HTR-8/SVneo (cell line): ENCODE data around the gene PSME1.

ENCODE experiments used
- DNase-seq: peaks from one replicate; pipeline ENCODE4 v3.0.0; 2011; ENCODE audit warnings: low spot score, mixed read lengths; ENCODE audit not compliant: insufficient read length
- FAIRE-seq: peaks from 2 replicates; lab custom pipeline; 2011; peaks lifted over from hg19 to GRCh38; lab: Jason Lieb, UNC

PSME1 gene

DNA sequence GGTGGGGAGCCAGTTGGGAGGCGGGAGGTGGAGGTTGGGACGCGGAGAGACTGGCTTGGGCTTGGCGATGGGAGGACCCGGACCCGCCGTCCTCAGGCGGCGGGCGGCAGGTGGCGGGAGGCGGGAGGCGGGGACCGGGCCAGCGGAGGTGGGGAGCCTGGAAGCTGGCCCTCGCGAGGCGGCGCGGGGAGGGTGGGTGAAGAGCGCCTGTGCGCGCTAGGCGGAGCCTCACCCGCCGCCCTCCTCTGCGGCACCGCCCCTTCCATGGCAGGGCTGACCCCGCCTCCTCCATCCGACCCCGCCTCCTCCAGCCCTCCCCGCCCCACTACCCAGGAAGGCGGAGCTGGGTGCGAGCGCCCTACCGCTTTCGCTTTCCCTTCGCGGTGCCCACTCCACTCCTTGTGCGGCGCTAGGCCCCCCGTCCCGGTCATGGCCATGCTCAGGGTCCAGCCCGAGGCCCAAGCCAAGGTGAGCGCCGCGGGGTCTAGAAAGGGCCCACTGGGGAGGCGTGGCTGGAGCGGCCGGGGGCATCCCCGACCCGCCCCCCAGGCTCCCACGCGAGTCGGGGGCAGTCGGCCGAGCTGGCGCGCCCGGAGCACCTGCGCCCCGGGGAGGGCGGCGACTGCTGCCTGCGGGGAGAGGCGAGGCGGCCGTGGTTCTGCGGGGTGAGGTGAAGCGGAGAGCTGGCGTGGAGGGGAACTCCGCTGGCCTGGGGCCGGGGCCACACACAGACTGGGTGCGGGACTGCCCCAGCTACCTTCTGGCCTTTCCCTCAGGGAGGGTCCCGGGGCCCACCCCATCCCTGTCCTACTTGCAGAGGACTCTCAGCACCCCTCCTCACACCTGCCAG, at the start of gene PSME1:
PSME1 (plus strand) TSS at position 361 of the 850 bp plus-strand sequence; CDS start at position 430, 69 bp downstream.
- DNase-seq (peak; percentile 65), FAIRE-seq (no peak)

DNA sequence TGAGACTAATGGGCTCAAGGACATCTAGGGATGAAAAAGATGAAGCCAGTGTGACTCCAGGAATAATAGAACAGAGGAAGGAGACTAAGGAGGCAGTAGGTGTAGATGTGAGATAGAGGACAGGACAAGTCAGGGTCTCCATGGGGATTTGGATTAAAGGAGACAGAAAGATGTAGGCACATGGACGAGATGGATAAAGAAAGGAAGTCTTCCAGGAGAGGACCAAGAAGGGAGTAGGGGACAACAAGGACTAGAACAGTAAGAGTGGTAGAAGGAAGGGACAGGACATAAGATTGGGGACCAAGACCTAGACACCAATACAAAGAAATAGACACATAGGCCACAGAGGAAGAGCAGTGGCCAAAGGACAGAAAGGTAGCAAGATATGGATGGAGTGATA, 49.0 kb upstream of the PSME1 start:
- FAIRE-seq (no peak), DNase-seq (no peak)

DNA sequence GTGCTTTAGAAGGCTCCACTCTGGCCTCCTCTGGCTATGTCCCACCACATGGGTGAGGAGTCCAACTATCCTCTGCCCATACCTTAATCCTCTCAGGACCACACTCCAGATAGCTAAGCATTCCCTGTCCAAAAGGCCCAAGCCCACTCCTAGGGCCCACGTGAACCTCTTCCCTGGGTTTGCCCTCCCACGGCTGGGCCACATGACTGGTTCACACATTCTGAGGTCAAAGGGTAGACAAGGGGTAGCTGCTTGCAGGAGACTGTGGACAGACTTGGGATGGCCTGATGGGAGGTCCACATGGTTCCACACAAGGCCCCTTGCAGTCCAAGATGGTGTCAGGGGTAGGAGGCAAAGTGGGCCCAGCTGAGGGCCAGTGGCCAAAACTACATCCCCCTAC, 47.9 kb upstream of the PSME1 start:
- FAIRE-seq (no peak), DNase-seq (no peak)

DNA sequence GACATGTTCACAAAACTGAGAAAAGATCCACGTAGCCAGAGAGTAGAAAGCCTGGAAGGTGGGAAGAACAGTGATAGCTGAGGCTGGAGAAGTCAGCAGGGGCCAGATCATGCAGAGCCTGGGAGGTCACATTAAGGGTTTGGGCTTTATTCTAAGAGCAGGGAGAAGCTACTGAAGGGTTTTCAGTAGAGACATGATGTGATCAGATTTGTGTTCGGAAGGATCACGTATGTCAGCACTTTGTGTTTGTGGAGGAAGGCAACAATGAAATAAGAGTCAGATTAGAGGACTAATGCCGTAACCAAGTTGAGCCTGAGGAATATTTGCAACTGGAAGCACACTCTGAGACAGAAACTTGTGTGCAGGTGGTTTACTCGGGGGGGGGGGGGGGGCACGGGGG, 46.1 kb upstream of the PSME1 start:
- no peak for FAIRE-seq
- no peak for DNase-seq

DNA sequence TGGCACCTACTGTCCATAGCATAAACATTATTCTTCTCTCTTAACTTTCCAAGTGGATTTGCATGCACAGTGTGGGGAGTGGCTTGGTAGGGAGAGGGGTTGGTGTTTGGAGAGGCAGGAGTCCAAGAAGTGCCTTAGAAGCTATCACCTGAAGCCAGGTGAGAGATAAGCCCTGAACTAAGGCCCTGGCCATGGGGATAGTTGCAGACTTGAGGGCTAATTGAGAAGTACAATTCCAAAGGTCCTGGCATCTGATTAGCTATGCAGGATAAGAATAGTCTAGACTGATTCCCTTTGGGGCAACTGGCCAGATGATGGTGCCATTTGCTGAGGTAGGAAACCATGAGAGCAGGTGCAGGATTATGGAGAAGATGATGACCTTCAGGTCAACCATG, 43.9 kb upstream of the PSME1 start:
- DNase-seq: no peak
- FAIRE-seq: no peak

DNA sequence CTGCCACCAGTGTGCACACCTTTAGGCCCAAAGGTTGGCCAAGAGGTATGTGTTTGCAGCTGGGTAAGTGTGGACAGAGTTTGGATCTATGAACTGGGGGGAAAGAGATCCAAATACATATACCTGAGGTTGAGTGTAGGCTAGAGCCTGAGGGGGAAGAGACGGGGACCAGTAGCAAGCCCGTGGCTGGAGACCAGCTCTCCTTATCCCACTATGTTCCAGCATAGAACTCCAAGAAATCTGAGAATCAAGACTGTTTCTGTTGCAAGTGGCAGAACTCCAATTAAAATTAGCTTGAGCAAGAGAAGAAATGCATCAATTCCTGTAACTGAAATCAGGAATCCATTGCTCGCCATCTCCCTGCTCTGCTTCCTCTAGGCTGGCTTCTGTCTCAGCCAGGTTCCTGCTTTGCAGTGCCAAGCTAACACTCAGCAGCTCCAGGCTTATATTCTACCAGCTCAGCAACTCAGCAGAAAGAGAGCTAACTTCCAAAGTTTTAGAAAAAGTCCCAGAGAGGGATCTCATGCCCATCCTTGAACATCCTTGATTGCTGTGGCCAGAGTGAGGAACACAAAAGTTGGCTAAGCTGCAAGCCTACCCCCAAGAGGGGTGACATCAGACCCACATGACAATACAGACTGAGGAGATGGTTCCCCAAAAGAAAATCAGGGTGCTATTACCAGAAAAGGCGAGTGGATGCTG, 43.3 kb upstream of the PSME1 start:
- DNase-seq (no peak), FAIRE-seq (no peak)

DNA sequence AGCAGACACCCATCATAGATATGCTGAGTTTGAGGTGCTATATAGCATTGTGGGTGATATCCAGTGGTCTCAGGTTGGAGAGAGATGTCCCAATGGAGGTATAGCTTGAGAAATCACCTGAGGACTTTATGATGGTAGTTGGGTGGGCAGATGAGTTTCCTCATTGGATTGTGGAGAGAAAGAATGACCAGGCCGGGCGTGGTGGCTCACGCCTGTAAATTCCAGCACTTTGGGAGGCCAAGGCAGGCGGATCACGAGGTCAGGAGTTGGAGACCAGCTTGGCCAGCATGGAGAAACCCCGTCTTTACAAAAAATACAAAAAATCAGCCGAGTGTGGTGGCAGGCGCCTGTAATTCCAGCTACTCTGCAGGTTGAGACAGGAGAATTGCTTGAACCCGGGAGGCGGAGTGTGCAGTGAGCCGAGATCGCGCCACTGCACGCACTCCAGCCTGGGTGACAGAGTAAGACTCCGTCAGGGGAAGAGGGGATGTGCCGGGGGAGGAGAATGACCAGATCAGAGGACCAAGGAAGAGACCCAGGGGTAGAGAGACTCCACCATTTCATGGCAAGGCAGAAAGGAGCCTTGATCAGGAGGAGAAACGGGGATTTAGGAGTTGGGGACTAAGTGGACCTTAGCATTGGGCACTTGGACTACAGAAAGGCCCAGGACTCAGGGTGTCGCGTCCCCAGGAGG, 42.6 kb upstream of the PSME1 start:
- DNase-seq (no peak), FAIRE-seq (no peak)

DNA sequence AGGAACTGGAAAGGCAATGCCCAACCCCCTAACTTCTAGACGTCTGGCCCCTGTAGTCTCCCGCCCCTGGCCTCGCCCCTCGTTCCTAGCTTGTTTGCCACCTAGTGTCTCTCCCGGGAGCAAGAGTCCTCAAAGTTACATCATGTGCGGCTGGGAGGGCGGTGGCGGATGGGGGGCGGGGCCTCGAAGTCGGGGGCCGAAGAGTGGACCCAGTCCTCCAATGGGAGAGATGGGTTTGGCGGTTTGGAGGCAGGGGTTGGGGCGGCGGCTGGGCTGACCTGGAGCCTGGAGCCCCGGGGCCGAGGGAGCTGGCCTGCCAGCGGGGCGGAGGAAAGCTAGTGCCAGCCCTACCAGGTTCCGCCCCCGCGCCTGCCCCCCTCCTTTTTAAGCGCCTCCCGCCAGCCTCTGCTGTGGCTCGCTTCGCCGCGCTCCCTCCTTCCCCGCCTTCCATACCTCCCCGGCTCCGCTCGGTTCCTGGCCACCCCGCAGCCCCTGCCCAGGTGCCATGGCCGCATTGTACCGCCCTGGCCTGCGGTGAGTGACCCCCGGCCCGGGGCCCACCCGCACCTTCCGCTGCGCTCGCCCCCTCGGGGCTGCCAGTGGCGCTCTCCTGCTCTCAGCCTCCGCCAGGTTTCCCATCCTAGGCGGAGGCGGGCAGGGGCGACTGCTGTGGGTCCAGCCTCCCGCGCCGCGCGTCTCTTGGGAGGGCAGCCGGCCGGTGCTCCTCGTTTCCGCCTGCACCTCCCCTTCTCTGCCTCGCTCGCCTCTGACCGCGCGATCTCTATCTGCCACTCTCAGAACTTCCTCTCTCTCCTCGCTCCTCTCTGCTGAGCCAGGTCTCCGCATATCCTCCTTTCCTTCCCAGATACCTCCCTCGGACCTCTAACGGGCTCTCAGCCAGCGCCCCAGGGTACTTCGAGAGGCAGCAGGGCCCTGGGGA, 41.8 kb upstream of the PSME1 start, which contains the start of gene PCK2:
PCK2 (plus strand) TSS at position 411 of the 940 bp plus-strand sequence; CDS start at position 506, 95 bp downstream.
- FAIRE-seq (no peak), DNase-seq (peak; percentile 89)

DNA sequence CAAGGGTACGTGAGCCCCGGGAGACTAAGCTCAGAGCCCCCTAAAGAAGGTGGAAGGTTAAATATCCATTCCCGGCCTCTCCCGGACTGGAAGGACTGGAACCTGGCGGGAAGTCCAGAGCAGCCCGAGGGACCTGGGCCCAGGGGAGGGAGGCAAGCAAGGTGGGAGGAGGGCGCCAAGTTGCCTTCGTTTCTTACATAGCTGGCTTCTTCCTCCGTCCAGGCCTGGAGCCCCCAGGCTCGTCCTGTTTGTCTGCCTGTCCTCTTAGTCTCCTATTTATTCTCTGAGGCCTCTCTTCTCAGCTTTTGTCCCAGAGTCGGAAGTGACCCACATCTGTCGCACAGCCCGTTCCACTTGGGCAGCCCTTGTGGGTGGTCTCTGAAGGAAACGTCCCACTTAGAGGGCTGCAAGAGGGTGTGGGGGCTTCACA, 41.1 kb upstream of the PSME1 start:
- FAIRE-seq (no peak), DNase-seq (no peak)

DNA sequence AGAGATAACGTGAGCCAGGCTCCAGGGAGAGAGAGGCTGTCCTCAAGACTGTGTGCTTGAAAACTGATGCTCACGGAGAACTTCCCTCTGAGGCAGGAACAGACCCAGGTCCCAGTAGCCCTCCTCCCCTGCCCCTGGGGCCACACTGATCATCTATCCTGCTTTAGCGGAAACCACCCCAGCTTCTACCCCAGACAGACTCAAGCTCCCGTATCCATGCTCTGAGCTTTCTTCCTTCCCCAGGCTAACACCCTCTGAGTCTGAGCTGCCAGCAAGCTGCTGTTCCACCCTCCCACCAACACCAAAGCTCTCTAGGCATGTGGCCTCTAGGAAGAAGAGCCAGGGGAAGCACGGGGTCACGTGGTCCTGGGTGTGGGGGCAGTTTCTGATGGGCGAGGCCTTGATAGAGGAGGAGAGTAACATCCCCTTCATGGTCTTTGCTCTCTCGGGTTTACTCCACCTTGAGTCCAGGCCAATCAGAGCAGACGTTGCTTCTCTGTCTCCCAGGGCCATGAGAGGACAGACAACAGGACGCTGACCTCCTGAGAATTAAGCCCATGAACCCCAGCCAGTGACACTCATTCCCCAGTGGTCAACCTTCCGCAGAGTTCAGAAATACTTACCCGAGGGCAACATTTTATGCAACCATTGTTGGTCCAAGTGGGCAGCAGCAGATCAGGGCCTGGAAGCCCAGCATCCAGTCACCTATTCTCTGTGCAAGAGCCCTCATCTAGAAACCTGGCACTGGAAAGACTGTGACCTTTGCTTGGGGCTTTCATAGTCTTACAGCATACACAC, 40.5 kb upstream of the PSME1 start:
- no peak for FAIRE-seq
- DNase-seq: no peak

DNA sequence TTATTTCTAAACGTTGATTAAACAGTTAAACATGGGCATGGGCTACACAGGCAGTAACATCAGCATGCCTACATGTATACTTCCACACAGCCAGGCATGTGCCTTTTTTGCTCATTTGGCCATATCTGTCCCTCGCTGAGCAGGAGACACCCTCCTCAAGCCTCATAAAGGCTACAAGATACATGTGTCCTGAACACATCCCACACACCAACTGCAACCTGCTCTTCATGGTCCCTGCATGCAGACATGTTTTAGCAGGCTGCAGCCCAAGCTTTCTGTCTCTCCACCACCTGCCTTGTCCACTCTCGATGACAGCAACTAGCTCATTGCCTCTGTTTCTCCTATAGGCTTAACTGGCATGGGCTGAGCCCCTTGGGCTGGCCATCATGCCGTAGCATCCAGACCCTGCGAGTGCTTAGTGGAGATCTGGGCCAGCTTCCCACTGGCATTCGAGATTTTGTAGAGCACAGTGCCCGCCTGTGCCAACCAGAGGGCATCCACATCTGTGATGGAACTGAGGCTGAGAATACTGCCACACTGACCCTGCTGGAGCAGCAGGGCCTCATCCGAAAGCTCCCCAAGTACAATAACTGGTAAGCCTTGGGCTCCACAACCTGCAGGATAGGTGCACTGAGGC, 39.3 kb upstream of the PSME1 start:
- FAIRE-seq (no peak), DNase-seq (no peak)

DNA sequence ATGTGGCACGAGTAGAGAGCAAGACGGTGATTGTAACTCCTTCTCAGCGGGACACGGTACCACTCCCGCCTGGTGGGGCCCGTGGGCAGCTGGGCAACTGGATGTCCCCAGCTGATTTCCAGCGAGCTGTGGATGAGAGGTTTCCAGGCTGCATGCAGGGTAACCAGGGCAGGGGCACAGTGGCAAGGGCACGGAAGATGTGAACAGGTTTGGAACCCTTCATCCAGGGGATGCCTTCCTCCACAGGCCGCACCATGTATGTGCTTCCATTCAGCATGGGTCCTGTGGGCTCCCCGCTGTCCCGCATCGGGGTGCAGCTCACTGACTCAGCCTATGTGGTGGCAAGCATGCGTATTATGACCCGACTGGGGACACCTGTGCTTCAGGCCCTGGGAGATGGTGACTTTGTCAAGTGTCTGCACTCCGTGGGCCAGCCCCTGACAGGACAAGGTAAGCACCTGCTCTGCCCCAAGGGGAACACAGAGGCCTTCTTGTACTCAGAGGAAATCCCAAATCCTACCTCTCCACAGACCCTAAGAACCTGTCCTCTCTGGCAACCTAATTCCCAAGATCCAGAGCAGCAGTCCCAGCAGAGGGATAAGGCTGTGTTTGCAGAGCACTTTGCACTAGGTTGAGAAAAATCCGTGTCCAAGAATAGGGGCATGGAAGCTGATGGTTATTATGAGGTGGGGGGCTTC, 37.6 kb upstream of the PSME1 start:
- DNase-seq (no peak), FAIRE-seq (no peak)

DNA sequence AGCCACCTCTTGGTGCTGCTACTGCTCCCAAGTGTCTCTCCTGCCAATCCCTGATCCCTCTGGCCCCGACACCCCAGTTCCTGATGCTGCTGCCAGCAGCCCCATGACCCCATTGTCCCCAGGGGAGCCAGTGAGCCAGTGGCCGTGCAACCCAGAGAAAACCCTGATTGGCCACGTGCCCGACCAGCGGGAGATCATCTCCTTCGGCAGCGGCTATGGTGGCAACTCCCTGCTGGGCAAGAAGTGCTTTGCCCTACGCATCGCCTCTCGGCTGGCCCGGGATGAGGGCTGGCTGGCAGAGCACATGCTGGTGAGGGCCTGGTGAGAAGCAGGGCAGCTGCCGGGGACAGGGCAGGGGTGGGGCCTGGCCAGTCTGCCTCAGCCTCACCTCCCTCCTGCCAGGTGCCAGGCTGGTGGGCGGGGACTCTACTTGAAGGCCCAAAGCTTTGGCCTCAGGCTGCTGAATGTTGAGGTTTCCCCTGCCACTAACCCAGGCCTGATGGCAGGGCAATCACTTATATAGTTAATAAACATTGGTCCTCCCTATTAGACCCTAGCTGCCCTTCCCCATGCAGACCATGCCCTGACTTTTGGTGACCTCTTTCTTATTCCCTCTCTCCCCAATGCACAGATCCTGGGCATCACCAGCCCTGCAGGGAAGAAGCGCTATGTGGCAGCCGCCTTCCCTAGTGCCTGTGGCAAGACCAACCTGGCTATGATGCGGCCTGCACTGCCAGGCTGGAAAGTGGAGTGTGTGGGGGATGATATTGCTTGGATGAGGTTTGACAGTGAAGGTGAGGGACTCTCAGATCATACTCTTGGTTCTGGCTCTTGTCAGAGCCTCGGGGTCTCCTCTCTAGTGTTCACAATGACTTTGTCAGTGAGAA, 36.8 kb upstream of the PSME1 start:
- FAIRE-seq (no peak), DNase-seq (no peak)

DNA sequence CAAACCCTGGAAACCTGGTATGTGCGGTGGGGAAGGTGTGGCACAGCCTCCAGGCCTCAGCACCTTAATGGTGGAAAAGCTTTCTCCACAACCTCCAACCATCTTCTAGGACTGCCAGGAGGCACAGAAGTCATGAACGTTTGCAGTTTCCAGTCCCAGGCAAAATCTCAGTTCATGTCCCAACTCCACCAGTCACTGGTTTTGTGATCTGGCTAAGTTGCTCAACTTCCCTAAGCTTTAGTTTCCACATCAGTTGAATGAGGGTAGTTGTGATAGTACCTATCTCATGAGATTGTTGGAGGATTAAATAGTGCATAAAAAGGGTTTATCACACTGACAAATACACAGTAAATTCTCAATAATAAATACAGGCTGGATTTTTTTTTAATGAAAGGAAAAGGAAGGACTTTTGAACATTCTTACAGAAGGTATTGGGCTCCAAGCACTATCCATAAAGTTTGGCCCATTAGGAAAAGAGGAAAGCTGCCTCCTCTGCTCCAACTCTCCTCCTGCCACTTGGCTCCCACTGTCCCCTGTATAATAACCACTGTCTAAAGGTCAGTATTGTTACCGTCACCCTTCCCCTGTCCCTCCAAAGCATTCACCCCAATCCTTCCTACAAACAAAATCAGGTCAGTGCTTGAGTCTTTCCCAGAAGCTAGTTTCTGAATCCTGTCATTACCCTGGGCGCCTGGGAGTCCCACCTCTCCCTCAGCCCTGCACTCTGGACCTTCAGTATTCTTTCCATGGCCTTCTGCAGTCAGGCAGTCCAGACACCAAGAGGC, 35.6 kb upstream of the PSME1 start:
- no peak for FAIRE-seq
- DNase-seq: no peak

DNA sequence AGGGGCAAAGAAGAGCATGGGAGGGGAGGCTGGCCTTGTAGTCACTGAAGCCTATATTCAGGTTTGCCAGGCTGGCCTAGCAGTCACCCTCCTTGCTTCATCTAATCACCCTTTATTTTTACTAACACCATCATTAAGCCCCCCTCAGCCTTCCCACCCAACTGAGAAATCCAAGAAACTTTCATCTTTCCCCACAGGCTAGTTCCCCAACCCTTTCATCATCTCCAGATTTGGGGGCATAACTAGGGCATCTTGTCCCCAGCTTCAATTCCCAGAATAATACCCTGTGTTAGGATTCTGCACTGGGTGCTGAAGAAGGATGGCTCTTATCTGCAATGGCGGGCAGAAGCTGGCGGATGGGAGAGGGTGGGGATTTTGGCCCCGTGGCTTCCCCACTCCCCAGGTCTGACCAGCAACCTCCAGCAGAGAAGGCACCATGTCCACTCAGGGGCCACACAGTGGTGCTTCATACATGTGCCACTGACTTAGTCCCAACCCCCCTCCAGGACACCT, 35.0 kb upstream of the PSME1 start:
- FAIRE-seq (no peak), DNase-seq (no peak)
